ENCODE data around the gene ELF2. TPM values are rescaled to one million over a fixed set of nuclear protein-coding genes. Genes with fewer than 3 reads are reported as not detected.

The ELF2 gene
- total and polyA plus RNA-seq, 7 experiments from 2014 or later = 30.6 to 88.2 (median 61.2) TPM

- ATAC-seq (no peak), DNase-seq (no peak)
- Mint-ChIP-seq H3K27ac (no peak overlapping the region), H3K36me3 (no peaks in the 10 kb centered on the region), H3K27me3 (peaks cover 0 to 6% (median 2%) of the 10 kb centered on the region in 5 donors), H3K4me1 (peaks cover 0 to 5% (median 0%) of the 10 kb centered on the region in 7 donors), H3K9me3 (no peaks in the 10 kb centered on the region), H3K4me3 (no peak overlapping the region)
- no peak overlapping the region for H3K4me3 ChIP-seq (ENCODE audit: low read length)
- no peaks in the 10 kb centered on the region for H3K36me3 ChIP-seq (ENCODE audit: control insufficient read depth in 2 of 3, insufficient read depth in 3 of 3, low read length in 3 of 3)
- no peaks in the 10 kb centered on the region for H3K9me3 ChIP-seq (ENCODE audit: control insufficient read depth in 2 of 3, low read length in 3 of 3)
- ChIA-PET POLR2A (no interaction called here), CTCF (no interaction called here)
- no peaks in the 10 kb centered on the region for H3K27me3 ChIP-seq (ENCODE audit: control insufficient read depth in 2 of 2, insufficient read depth in 2 of 2, low read length in 2 of 2)
- no peaks in the 10 kb centered on the region for H3K4me1 ChIP-seq (ENCODE audit: control insufficient read depth in 2 of 2, insufficient read depth in 2 of 2, low read length in 2 of 2)
- H3K27ac ChIP-seq (ENCODE audit: low read depth, low read length) = no peak overlapping the region
- intact Hi-C loops (cut with micrococcal nuclease) = loop anchor here in 1 of 2 donors (1.0 kb wide), 1 partner anchor 31 kb away; no protein-coding TSS in a partner anchor
Observed at GRCh38 chr4:139189972-139190371, 13.0 kb upstream of the ELF2 start.

GRCh38 chr4:139189417-139189749 is 12.4 kb upstream of the ELF2 start:
- POLR2A ChIA-PET = no interaction called here
- CTCF ChIA-PET = no interaction called here
- Histone ChIP-seq H3K27ac (ENCODE audit: low read depth, low read length) (no peak overlapping the region), H3K4me1 (ENCODE audit: control insufficient read depth in 2 of 2, insufficient read depth in 2 of 2, low read length in 2 of 2) (no peaks in the 10 kb centered on the region), H3K27me3 (ENCODE audit: control insufficient read depth in 2 of 2, insufficient read depth in 2 of 2, low read length in 2 of 2) (no peaks in the 10 kb centered on the region), H3K4me3 (ENCODE audit: low read length) (no peak overlapping the region), H3K9me3 (ENCODE audit: control insufficient read depth in 2 of 3, low read length in 3 of 3) (no peaks in the 10 kb centered on the region), H3K36me3 (ENCODE audit: control insufficient read depth in 2 of 3, insufficient read depth in 3 of 3, low read length in 3 of 3) (no peaks in the 10 kb centered on the region)
- Mint-ChIP-seq H3K4me3 (no peak overlapping the region), H3K36me3 (no peaks in the 10 kb centered on the region), H3K4me1 (peaks cover 0 to 5% (median 0%) of the 10 kb centered on the region in 7 donors), H3K27me3 (peaks cover 0 to 6% (median 3%) of the 10 kb centered on the region in 5 donors), H3K27ac (no peak overlapping the region), H3K9me3 (no peaks in the 10 kb centered on the region)
- peak; percentile 45 for ATAC-seq
- intact Hi-C loops (cut with micrococcal nuclease) = no loop called here
- DNase-seq = no peak

DNA sequence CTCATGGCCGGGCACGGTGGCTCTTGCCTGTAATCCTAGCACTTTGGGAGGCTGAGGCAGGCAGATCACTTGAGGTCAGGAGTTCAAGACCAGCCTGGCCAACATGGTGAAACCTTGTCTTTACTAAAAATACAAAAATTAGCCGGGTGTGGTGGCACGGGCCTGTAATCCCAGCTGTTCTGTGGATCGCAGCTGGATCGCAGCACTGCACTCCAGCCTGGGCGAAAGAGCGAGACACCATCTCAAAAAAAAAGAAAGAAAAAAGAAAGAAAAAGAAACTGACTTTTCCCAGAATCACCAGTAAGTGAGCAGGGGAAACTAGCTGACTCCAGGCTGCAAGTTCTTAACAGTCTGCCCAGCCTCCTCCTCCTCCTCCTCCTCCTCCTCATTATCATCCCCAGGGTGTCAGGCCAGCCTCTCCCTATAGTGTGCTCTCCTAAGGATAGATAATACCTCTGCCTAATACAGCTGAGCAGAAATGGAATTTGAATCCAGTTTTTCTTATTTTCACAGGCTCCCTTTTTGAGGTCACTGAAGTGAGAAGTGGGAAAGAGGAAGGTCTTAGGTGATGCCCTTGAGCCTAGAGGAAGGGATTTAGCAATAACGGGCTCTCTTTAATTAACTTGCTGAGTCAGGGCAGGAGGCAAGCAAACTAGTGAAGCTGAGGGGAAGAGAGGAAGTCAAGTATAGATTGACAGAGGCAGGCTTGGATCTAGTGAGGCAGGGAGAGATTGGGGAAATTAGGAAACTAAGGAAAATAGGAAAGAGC is 11.8 kb upstream of the ELF2 start:
- Mint-ChIP-seq H3K36me3 (no peaks in the 10 kb centered on the region), H3K27me3 (peaks cover 0 to 6% (median under 1%) of the 10 kb centered on the region in 5 donors), H3K27ac (no peak overlapping the region), H3K4me1 (peaks cover 0 to 5% (median 0%) of the 10 kb centered on the region in 7 donors), H3K4me3 (no peak overlapping the region), H3K9me3 (no peaks in the 10 kb centered on the region)
- ATAC-seq = peak; percentile 89
- Histone ChIP-seq H3K9me3 (ENCODE audit: control insufficient read depth in 2 of 3, low read length in 3 of 3) (no peaks in the 10 kb centered on the region), H3K27ac (ENCODE audit: low read depth, low read length) (no peak overlapping the region), H3K27me3 (ENCODE audit: control insufficient read depth in 2 of 2, insufficient read depth in 2 of 2, low read length in 2 of 2) (no peaks in the 10 kb centered on the region), H3K4me1 (ENCODE audit: control insufficient read depth in 2 of 2, insufficient read depth in 2 of 2, low read length in 2 of 2) (no peaks in the 10 kb centered on the region), H3K36me3 (ENCODE audit: control insufficient read depth in 2 of 3, insufficient read depth in 3 of 3, low read length in 3 of 3) (no peaks in the 10 kb centered on the region), H3K4me3 (ENCODE audit: low read length) (no peak overlapping the region)
- ChIA-PET POLR2A (no interaction called here), CTCF (no interaction called here)
- no peak for DNase-seq
- intact Hi-C loops (cut with micrococcal nuclease) = no loop called here

DNA sequence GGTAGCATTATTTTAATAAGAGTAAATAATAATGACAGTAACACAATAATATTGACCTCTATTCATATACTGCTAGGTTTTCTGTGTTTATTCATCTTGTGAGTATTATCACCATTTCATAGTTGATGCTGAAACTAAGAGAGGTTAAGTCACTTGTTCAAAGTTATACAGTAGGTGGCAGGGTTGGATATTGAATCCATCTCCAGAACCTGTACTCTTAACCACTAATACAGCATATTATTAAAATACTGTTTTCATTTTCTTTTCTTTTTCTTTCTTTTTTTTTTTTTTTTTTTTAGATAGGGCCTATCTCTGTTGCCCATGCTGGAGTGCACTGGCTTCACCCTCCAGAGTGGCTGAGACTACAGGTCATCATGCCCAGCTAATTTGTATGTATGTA is 7.1 kb upstream of the ELF2 start:
- no peaks in the 10 kb centered on the region for H3K27me3 ChIP-seq (ENCODE audit: control insufficient read depth in 2 of 2, insufficient read depth in 2 of 2, low read length in 2 of 2)
- H3K4me3 Mint-ChIP-seq = no peak overlapping the region
- no peak overlapping the region for H3K27ac Mint-ChIP-seq
- peaks cover 0 to 1% (median 0%) of the 10 kb centered on the region in 11 donors for H3K9me3 Mint-ChIP-seq
- no peaks in the 10 kb centered on the region for H3K4me1 ChIP-seq (ENCODE audit: control insufficient read depth in 2 of 2, insufficient read depth in 2 of 2, low read length in 2 of 2)
- DNase-seq (no peak), ATAC-seq (peak; percentile 47)
- no peaks in the 10 kb centered on the region for H3K9me3 ChIP-seq (ENCODE audit: control insufficient read depth in 2 of 3, low read length in 3 of 3)
- peaks cover 0 to 32% (median 0%) of the 10 kb centered on the region in 5 donors for H3K27me3 Mint-ChIP-seq
- H3K4me3 ChIP-seq (ENCODE audit: low read length) = no peak overlapping the region
- ChIA-PET CTCF (interaction anchor here (0.6 kb wide), 1 partner anchor 42 kb away, joined by 3 read pairs; no protein-coding TSS in a partner anchor), POLR2A (interaction anchor here (0.7 kb wide), 1 partner anchor 1340 kb away, joined by 3 read pairs; no protein-coding TSS in a partner anchor)
- H3K36me3 ChIP-seq (ENCODE audit: control insufficient read depth in 2 of 3, insufficient read depth in 3 of 3, low read length in 3 of 3) = no peaks in the 10 kb centered on the region
- no peak overlapping the region for H3K27ac ChIP-seq (ENCODE audit: low read depth, low read length)
- intact Hi-C loops (cut with micrococcal nuclease) = no loop called here
- peaks cover 0 to 8% (median 0%) of the 10 kb centered on the region in 7 donors for H3K4me1 Mint-ChIP-seq
- H3K36me3 Mint-ChIP-seq = no peaks in the 10 kb centered on the region

- Histone ChIP-seq H3K27me3 (ENCODE audit: control insufficient read depth in 2 of 2, insufficient read depth in 2 of 2, low read length in 2 of 2) (no peaks in the 10 kb centered on the region), H3K4me1 (ENCODE audit: control insufficient read depth in 2 of 2, insufficient read depth in 2 of 2, low read length in 2 of 2) (peaks cover 0 to 11% of the 10 kb centered on the region in 2 donors), H3K4me3 (ENCODE audit: low read length) (peak overlapping the region; percentile 71), H3K36me3 (ENCODE audit: control insufficient read depth in 2 of 3, insufficient read depth in 3 of 3, low read length in 3 of 3) (peaks cover 0 to 3% (median 0%) of the 10 kb centered on the region in 3 experiments), H3K9me3 (ENCODE audit: control insufficient read depth in 2 of 3, low read length in 3 of 3) (no peaks in the 10 kb centered on the region), H3K27ac (ENCODE audit: low read depth, low read length) (peak overlapping the region; percentile 86)
- peaks cover 0 to 3% (median 0%) of the 10 kb centered on the region in 5 donors for H3K36me3 Mint-ChIP-seq
- ChIA-PET CTCF (interaction anchor here (0.8 to 1.7 kb wide), 3 partner anchors 49 to 148 kb away, joined by 3 to 5 read pairs (median 4); no protein-coding TSS in a partner anchor), POLR2A (interaction anchor here (0.8 to 3.1 kb wide), 6 partner anchors 13 to 275 kb away, joined by 3 to 20 read pairs (median 6); partner anchors contain the start of genes NAA15 and NDUFC1)
- peak overlapping the region; percentile 86 to 95 (median 91) for H3K4me3 Mint-ChIP-seq
- DNase-seq (peak; percentile 84 to 98 (median 92)), ATAC-seq (peak; percentile 84)
- H3K9me3 Mint-ChIP-seq = peaks cover 0 to 1% (median 0%) of the 10 kb centered on the region in 11 donors
- H3K27me3 Mint-ChIP-seq = peaks cover 0 to 44% (median 0%) of the 10 kb centered on the region in 5 donors
- H3K4me1 Mint-ChIP-seq = peaks cover 0 to 31% (median 17%) of the 10 kb centered on the region in 7 donors
- intact Hi-C loops (cut with micrococcal nuclease) = loop anchor here (1.0 to 10.0 kb wide), 21 partner anchors 51 to 1347 kb away; partner anchors contain the start of genes ELMOD2 (in 2 of the 2), NAA15 (in 2 of the 2), NOCT (in 2 of the 2) and SCOC (in 1 of the 2)
- peak overlapping the region; percentile 90 to 97 (median 94) for H3K27ac Mint-ChIP-seq
Observed at GRCh38 chr4:139177869-139178619, 1.0 kb upstream of the ELF2 start.

DNA sequence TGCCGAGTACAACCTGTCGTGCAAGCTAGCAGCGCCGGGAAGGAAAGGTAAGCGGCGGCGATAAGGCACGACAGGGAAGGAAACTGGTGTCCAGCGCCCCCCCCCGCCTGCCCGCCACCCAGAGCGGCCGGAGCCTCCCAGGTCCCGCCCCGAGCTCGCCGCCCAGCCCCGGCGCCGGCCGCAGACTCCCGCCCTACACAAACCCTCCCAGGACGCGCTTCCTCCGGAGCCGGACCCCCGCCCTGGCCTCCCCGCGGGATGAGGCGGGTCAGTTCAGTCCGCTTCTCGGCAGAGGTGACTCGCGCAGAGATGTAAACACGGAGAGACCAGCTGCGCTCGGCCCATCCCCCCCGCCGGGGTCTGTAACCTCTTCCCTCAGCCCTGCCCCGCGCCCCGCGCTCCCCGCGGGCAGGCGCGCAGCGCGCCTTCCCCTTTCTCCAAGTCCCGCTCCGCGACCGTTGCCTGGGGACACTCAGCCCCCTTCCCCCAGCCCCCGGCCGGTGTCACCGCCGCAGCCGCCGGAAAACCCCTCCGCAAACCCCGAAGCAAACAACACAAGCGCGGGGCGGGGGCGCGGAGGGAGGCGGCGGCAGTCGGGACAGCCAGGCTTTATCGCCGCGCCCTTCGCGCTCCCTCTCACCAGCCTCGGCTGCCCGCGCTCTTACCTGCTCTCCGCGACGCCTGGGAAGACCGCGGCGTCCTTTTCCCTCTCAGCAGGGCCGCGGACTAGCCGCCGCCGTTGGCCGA is 543 bp downstream of the ELF2 start:
- intact Hi-C loops (cut with micrococcal nuclease) = loop anchor here (1.0 to 10.0 kb wide), 14 partner anchors 52 to 1348 kb away; partner anchors contain the start of genes ELMOD2 (in 2 of the 2), NAA15 (in 1 of the 2), NOCT (in 1 of the 2) and SCOC (in 1 of the 2)
- peak overlapping the region; percentile 77 to 91 (median 85) for H3K27ac Mint-ChIP-seq
- ATAC-seq (peak; percentile 51), DNase-seq (peak; percentile 55 to 85 (median 68))
- peaks cover 0 to 35% (median 21%) of the 10 kb centered on the region in 7 donors for H3K4me1 Mint-ChIP-seq
- Histone ChIP-seq H3K36me3 (ENCODE audit: control insufficient read depth in 2 of 3, insufficient read depth in 3 of 3, low read length in 3 of 3) (peaks cover 0 to 3% (median 0%) of the 10 kb centered on the region in 3 experiments), H3K27ac (ENCODE audit: low read depth, low read length) (peak overlapping the region; percentile 86), H3K4me1 (ENCODE audit: control insufficient read depth in 2 of 2, insufficient read depth in 2 of 2, low read length in 2 of 2) (peaks cover 0 to 11% of the 10 kb centered on the region in 2 donors), H3K9me3 (ENCODE audit: control insufficient read depth in 2 of 3, low read length in 3 of 3) (no peaks in the 10 kb centered on the region), H3K4me3 (ENCODE audit: low read length) (peak overlapping the region; percentile 68), H3K27me3 (ENCODE audit: control insufficient read depth in 2 of 2, insufficient read depth in 2 of 2, low read length in 2 of 2) (no peaks in the 10 kb centered on the region)
- H3K9me3 Mint-ChIP-seq = peaks cover 0 to 1% (median 0%) of the 10 kb centered on the region in 11 donors
- CTCF ChIA-PET = interaction anchor here (0.9 kb wide), 1 partner anchor 119 kb away, joined by 3 read pairs; no protein-coding TSS in a partner anchor
- peak overlapping the region; percentile 82 to 95 (median 92) for H3K4me3 Mint-ChIP-seq
- H3K27me3 Mint-ChIP-seq = peaks cover 0 to 33% (median 0%) of the 10 kb centered on the region in 5 donors
- peaks cover 0 to 3% (median 0%) of the 10 kb centered on the region in 5 donors for H3K36me3 Mint-ChIP-seq
- POLR2A ChIA-PET = interaction anchor here (1.3 to 3.1 kb wide), 3 partner anchors 90 to 125 kb away, joined by 3 to 20 read pairs (median 18); partner anchors contain the start of genes NAA15 and NDUFC1
